HCT116 (cell line): ENCODE measurements around the gene ELFN2. TPM values are rescaled to one million over a fixed set of nuclear protein-coding genes. Genes with fewer than 3 reads are reported as not detected.

ENCODE experiments used
- ATAC-seq: fragments of 200-7000 bp; cut with Tn5 transposase; 2 replicates; pipeline ENCODE4 v1.9.1; 2020; ENCODE audit warnings: mild to moderate bottlenecking, moderate library complexity
- BruUV-seq: library from RNA; stranded (reverse); fragments of 400-500 nt; replicated peaks from 2 replicates; lab custom pipeline; 2021; lab: Mats Ljungman, UMichigan
- CTCF ChIA-PET: fragments of 300-600 bp; sonication (Branson Sonifier 250); formaldehyde crosslinking; loops from one replicate; lab custom pipeline; 2021; ENCODE audit warnings: antibody characterized with exemption; lab: Charles Lee
- POLR2A ChIA-PET: fragments of 300-600, 350-600 bp; sonication (Branson Sonifier 250); formaldehyde crosslinking; loops from one replicate; lab custom pipeline; 2021; ENCODE audit warnings: antibody characterized with exemption; lab: Charles Lee
- RAD21 ChIA-PET, 2 experiments: fragments of 300-600 bp; sonication (Branson Sonifier 250); formaldehyde crosslinking; loops; one replicate each; lab custom pipeline; 2023; ENCODE audit warnings: low total read pairs in 2 of 2; ENCODE audit not compliant: uncharacterized antibody in 2 of 2, unreplicated experiment in 2 of 2, low non-redundant PET in 1 of 2; lab: Charles Lee
- DNase-seq: peaks from one replicate; pipeline ENCODE4 v3.0.0-alpha.2; 2010; ENCODE audit warnings: low read depth, low spot score
- H2AFZ ChIP-seq: fragments of 200-600 bp; shearing (Covaris generic), sonication (generic); 2 replicates; pipeline ENCODE4 v1.6.1; 2017; ENCODE audit warnings: low read depth, mixed run types, mixed read lengths, antibody characterized with exemption, low read length; ENCODE audit not compliant: poor library complexity, severe bottlenecking
- H3K27ac ChIP-seq: 2 replicates; pipeline ENCODE4 v1.5.1; 2012; ENCODE audit warnings: low read depth, low read length
- H3K27me3 ChIP-seq: fragments of 200-600 bp; sonication (generic); 2 replicates; pipeline ENCODE4 v1.6.1; 2016; ENCODE audit warnings: mixed run types, low read length, mixed read lengths; ENCODE audit not compliant: insufficient read depth
- H3K36me3 ChIP-seq, 2 experiments: fragments of 200-500 bp in 1 of 2; fragments of 200-600 bp in 1 of 2; sonication (Bioruptor generic) in 1 of 2; sonication (generic) in 1 of 2; 2 replicates each; pipeline versions ENCODE4 v1.5.1 to v1.6.1; 2014 to 2016; ENCODE audit warnings: low read length in 2 of 2, inconsistent platforms in 1 of 2, mixed read lengths in 1 of 2, mixed run types in 1 of 2; ENCODE audit not compliant: insufficient read depth in 2 of 2, control insufficient read depth in 1 of 2
- H3K4me1 ChIP-seq, 2 experiments: fragments of 200-600 bp in 1 of 2; sonication (generic) in 1 of 2; 2 replicates each; pipeline versions ENCODE4 v1.5.1 to v1.6.1; 2012 to 2017; ENCODE audit warnings: low read length in 2 of 2, inconsistent platforms in 1 of 2, mild to moderate bottlenecking in 1 of 2, mixed read lengths in 1 of 2, mixed run types in 1 of 2, moderate library complexity in 1 of 2; ENCODE audit not compliant: insufficient read depth in 2 of 2, control insufficient read depth in 1 of 2
- H3K4me2 ChIP-seq: fragments of 200-600 bp; sonication (generic); 2 replicates; pipeline ENCODE4 v1.6.1; 2017; ENCODE audit warnings: mixed run types, low read length, mixed read lengths
- H3K4me3 ChIP-seq, 2 experiments: fragments of 200-600 bp in 1 of 2; sonication (generic) in 1 of 2; replicated peaks in 1 of 2; 2 replicates each; pipeline ENCODE4 v1.5.1; 2011 to 2016; ENCODE audit warnings: low read length in 2 of 2, control low read depth in 1 of 2, low read depth in 1 of 2, mild to moderate bottlenecking in 1 of 2, mixed read lengths in 1 of 2, mixed run types in 1 of 2
- H3K79me2 ChIP-seq: fragments of 200-600 bp; sonication (generic); 2 replicates; pipeline ENCODE4 v1.6.1; 2017; ENCODE audit warnings: mild to moderate bottlenecking, mixed run types, low read length, moderate library complexity, mixed read lengths; ENCODE audit not compliant: insufficient read depth
- H3K9ac ChIP-seq: fragments of 200-600 bp; sonication (generic); 2 replicates; pipeline ENCODE4 v1.6.1; 2016; ENCODE audit warnings: low read length, mixed read lengths
- H3K9me2 ChIP-seq: fragments of 200-600 bp; sonication (generic), shearing (Covaris generic); 2 replicates; pipeline ENCODE4 v1.6.1; 2017; ENCODE audit warnings: mixed run types, mild to moderate bottlenecking, moderate library complexity; ENCODE audit not compliant: insufficient read depth
- H3K9me3 ChIP-seq, 2 experiments: fragments of 200-500 bp in 1 of 2; fragments of 200-600 bp in 1 of 2; sonication (Bioruptor generic) in 1 of 2; sonication (generic) in 1 of 2; 2 replicates each; pipeline ENCODE4 v1.6.1; 2014 to 2017; ENCODE audit warnings: low read length in 2 of 2, mixed read lengths in 2 of 2, inconsistent platforms in 1 of 2, low read depth in 1 of 2, mild to moderate bottlenecking in 1 of 2, mixed run types in 1 of 2, moderate library complexity in 1 of 2; ENCODE audit not compliant: control insufficient read depth in 1 of 2, insufficient read depth in 1 of 2
- H4K20me1 ChIP-seq: fragments of 200-600 bp; sonication (generic), shearing (Covaris generic); 2 replicates; pipeline ENCODE4 v1.6.1; 2017; ENCODE audit warnings: mixed run types, mild to moderate bottlenecking, moderate library complexity; ENCODE audit not compliant: insufficient read depth
- CBX3 ChIP-seq: IDR thresholded peaks from 2 replicates; pipeline ENCODE4 v1.6.1; 2012; ENCODE audit warnings: low read depth
- EGR1 ChIP-seq: IDR thresholded peaks from 2 replicates; pipeline ENCODE4 v1.6.1; 2012; ENCODE audit warnings: low read depth
- ELF1 ChIP-seq: IDR thresholded peaks from 2 replicates; pipeline ENCODE4 v1.6.1; 2012; ENCODE audit warnings: low read depth, borderline replicate concordance
- EZH2phosphoT487 ChIP-seq: fragments of 200-600 bp; IDR thresholded peaks from 2 replicates; pipeline ENCODE4 v1.6.1; 2018; ENCODE audit warnings: antibody characterized with exemption, borderline replicate concordance
- JUND ChIP-seq: IDR thresholded peaks from 2 replicates; pipeline ENCODE4 v1.6.1; 2012
- POLR2A ChIP-seq: IDR thresholded peaks from 2 replicates; pipeline ENCODE4 v1.7.0; 2011; ENCODE audit warnings: borderline replicate concordance; ENCODE audit not compliant: insufficient read depth, insufficient read length; ENCODE audit errors: extremely low read depth
- POLR2AphosphoS5 ChIP-seq: IDR thresholded peaks from 2 replicates; pipeline ENCODE4 v1.6.1; 2011; ENCODE audit warnings: mild to moderate bottlenecking, low read depth, low read length, moderate library complexity
- RAD21 ChIP-seq: IDR thresholded peaks from 2 replicates; pipeline ENCODE4 v1.6.1; 2012; ENCODE audit warnings: low read depth, mild to moderate bottlenecking
- SIN3A ChIP-seq: IDR thresholded peaks from 2 replicates; pipeline ENCODE4 v1.6.1; 2012; ENCODE audit warnings: low read depth
- SP1 ChIP-seq: IDR thresholded peaks from 2 replicates; pipeline ENCODE4 v1.6.1; 2012; ENCODE audit warnings: low read depth
- SRF ChIP-seq: IDR thresholded peaks from 2 replicates; pipeline ENCODE4 v1.6.1; 2012; ENCODE audit warnings: low read depth
- TCF7L2 ChIP-seq: IDR thresholded peaks from 2 replicates; pipeline ENCODE4 v1.7.0; 2011; ENCODE audit warnings: borderline replicate concordance, inconsistent platforms; ENCODE audit not compliant: insufficient read depth, insufficient read length; ENCODE audit errors: extremely low read depth
- YY1 ChIP-seq: IDR thresholded peaks from 2 replicates; pipeline ENCODE4 v1.6.1; 2011; ENCODE audit warnings: low read length, low read depth, moderate library complexity, mild to moderate bottlenecking; ENCODE audit not compliant: insufficient replicate concordance; ENCODE audit errors: extremely low read depth
- ZFX ChIP-seq: fragments of 450-650 bp; IDR thresholded peaks from 2 replicates; pipeline ENCODE4 v1.6.1; 2017
- ZNF274 ChIP-seq: fragments of 200-500 bp; sonication (Bioruptor generic); IDR thresholded peaks from 2 replicates; pipeline ENCODE4 v1.6.1; 2014; ENCODE audit warnings: mild to moderate bottlenecking, low read depth, low read length, inconsistent platforms
- intact Hi-C: fragments of 100-400 bp; cut with micrococcal nuclease; formaldehyde crosslinking; loops from 2 replicates; pipeline ENCODE4 v1.10.0; 2022
- total RNA-seq: library from RNA; stranded (reverse); gene quantifications from one replicate; pipeline ENCODE4 v1.2.1, GENCODE V29; 2021; ENCODE audit not compliant: unreplicated experiment
- TF ChIP-seq, protein P1 (sequence below), 3 experiments: fragments of 200-600 bp in 1 of 3; sonication (generic) in 1 of 3; IDR thresholded peaks in 2 of 3; conservative IDR thresholded peaks in 1 of 3; 2 replicates each; pipeline ENCODE4 v1.5.1; 2012 to 2017; ENCODE audit warnings: low read depth in 2 of 3, low read length in 2 of 3, antibody characterized with exemption in 1 of 3, borderline replicate concordance in 1 of 3, control low read depth in 1 of 3, mild to moderate bottlenecking in 1 of 3, mixed read lengths in 1 of 3, mixed run types in 1 of 3, moderate library complexity in 1 of 3; ENCODE audit not compliant: insufficient read depth in 1 of 3
- TF ChIP-seq, protein P2 (sequence below): IDR thresholded peaks from 2 replicates; pipeline ENCODE4 v1.6.1; 2012; ENCODE audit warnings: low read depth
- TF ChIP-seq, protein P3 (sequence below): IDR thresholded peaks from 2 replicates; pipeline ENCODE4 v1.6.1; 2012
- TF ChIP-seq, protein P4 (sequence below): IDR thresholded peaks from 2 replicates; pipeline ENCODE4 v1.6.1; 2011; ENCODE audit warnings: mild to moderate bottlenecking, low read length, moderate library complexity; ENCODE audit not compliant: insufficient replicate concordance; ENCODE audit errors: extremely low read depth

Gene ELFN2
- total RNA-seq, 1 experiment from 2014 or later, result 45.4 TPM

DNA sequence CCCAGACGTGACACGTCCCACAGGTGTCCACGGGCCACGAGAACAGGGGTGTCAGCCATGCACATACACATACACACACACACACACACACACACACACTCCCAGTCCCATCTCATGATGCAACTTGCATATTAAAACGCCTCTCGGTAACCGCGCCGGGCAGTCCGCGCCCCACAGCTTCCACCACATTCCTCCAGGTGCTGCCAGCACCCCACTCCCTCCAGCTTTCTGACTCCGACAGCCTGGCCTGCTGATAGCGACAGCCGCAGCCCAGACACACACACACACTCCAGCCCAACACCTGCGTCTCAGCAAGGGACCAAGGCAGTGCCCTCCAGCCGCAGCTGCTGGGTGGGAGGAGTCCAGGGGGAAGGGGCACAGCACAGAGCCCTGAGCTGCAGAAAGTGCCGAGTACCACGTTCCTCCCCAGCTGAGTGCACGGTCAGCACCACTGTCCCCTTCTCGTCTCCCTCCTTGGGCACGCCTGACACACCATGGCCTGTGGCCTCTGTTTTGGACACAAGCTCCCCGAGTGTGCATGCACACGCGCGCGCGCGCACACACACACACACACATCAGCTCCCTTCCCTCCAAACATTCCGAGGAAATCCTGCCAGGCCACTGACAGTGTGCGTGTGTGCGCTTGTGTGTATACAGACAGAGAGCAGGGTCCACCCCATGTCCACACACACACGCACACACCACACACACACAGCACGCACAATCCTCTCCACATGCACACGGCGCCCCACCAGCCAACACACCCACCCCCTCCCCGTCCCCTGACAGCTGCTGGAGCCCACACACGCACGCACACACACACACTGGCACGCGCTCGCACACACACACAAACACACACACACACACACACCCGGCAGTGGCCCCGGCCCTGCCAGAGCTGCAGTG lies 1.2 kb downstream of the ELFN2 start:
- intact Hi-C loops, result no loop called here
- Histone ChIP-seq H3K27ac (peak overlapping the region; percentile 95), H3K4me2 (peak overlapping the region; percentile 93), H3K9me2 (no peaks in the 10 kb centered on the region), H3K9ac (peak overlapping the region; percentile 85), H2AFZ (no peak overlapping the region), H4K20me1 (no peaks in the 10 kb centered on the region), H3K79me2 (peaks cover 70% of the 10 kb centered on the region), H3K27me3 (no peaks in the 10 kb centered on the region), H3K9me3 (no peaks in the 10 kb centered on the region), H3K4me3 (peak overlapping the region; percentile 70 to 87), H3K36me3 (no peaks in the 10 kb centered on the region; a peak in 1 of 4 replicates), H3K4me1 (peaks cover 25 to 73% of the 10 kb centered on the region in 2 experiments)
- ChIA-PET POLR2A (interaction anchor here (1.1 kb wide), 1 partner anchor 29 kb away, joined by 3 read pairs; no protein-coding TSS in a partner anchor), CTCF (no interaction called here), RAD21 (interaction anchor here in 1 of 2 experiments (0.7 kb wide), 1 partner anchor 17 kb away, joined by 3 read pairs; no protein-coding TSS in a partner anchor)
- no TSS peak for BruUV-seq
- TF ChIP-seq POLR2A, result no peak
- no peak for TF ChIP-seq ZNF274
- TF ChIP-seq SRF, result no peak
- TF ChIP-seq POLR2AphosphoS5, result no peak
- no peak for TF ChIP-seq RAD21
- TF ChIP-seq, protein P1, sequence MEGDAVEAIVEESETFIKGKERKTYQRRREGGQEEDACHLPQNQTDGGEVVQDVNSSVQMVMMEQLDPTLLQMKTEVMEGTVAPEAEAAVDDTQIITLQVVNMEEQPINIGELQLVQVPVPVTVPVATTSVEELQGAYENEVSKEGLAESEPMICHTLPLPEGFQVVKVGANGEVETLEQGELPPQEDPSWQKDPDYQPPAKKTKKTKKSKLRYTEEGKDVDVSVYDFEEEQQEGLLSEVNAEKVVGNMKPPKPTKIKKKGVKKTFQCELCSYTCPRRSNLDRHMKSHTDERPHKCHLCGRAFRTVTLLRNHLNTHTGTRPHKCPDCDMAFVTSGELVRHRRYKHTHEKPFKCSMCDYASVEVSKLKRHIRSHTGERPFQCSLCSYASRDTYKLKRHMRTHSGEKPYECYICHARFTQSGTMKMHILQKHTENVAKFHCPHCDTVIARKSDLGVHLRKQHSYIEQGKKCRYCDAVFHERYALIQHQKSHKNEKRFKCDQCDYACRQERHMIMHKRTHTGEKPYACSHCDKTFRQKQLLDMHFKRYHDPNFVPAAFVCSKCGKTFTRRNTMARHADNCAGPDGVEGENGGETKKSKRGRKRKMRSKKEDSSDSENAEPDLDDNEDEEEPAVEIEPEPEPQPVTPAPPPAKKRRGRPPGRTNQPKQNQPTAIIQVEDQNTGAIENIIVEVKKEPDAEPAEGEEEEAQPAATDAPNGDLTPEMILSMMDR (IDR thresholded peaks at IDR 0.05 in 2 of 3, conservative IDR thresholded peaks at IDR 0.05 in 1 of 3; ENCODE audit: borderline replicate concordance in 1 of 3, insufficient read depth in 1 of 3, low read depth in 2 of 3, low read length in 2 of 3), result no peak
- no peak for TF ChIP-seq ZFX
- TF ChIP-seq ELF1, result no peak
- no peak for TF ChIP-seq SP1
- no peak for TF ChIP-seq CBX3
- TF ChIP-seq, protein P2, sequence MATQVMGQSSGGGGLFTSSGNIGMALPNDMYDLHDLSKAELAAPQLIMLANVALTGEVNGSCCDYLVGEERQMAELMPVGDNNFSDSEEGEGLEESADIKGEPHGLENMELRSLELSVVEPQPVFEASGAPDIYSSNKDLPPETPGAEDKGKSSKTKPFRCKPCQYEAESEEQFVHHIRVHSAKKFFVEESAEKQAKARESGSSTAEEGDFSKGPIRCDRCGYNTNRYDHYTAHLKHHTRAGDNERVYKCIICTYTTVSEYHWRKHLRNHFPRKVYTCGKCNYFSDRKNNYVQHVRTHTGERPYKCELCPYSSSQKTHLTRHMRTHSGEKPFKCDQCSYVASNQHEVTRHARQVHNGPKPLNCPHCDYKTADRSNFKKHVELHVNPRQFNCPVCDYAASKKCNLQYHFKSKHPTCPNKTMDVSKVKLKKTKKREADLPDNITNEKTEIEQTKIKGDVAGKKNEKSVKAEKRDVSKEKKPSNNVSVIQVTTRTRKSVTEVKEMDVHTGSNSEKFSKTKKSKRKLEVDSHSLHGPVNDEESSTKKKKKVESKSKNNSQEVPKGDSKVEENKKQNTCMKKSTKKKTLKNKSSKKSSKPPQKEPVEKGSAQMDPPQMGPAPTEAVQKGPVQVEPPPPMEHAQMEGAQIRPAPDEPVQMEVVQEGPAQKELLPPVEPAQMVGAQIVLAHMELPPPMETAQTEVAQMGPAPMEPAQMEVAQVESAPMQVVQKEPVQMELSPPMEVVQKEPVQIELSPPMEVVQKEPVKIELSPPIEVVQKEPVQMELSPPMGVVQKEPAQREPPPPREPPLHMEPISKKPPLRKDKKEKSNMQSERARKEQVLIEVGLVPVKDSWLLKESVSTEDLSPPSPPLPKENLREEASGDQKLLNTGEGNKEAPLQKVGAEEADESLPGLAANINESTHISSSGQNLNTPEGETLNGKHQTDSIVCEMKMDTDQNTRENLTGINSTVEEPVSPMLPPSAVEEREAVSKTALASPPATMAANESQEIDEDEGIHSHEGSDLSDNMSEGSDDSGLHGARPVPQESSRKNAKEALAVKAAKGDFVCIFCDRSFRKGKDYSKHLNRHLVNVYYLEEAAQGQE, result no peak
- no peak for TF ChIP-seq YY1
- TF ChIP-seq TCF7L2, result no peak
- TF ChIP-seq, protein P3, sequence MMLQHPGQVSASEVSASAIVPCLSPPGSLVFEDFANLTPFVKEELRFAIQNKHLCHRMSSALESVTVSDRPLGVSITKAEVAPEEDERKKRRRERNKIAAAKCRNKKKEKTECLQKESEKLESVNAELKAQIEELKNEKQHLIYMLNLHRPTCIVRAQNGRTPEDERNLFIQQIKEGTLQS, result no peak
- TF ChIP-seq EGR1, result no peak
- no peak for TF ChIP-seq JUND
- TF ChIP-seq EZH2phosphoT487, result no peak
- TF ChIP-seq, protein P4, sequence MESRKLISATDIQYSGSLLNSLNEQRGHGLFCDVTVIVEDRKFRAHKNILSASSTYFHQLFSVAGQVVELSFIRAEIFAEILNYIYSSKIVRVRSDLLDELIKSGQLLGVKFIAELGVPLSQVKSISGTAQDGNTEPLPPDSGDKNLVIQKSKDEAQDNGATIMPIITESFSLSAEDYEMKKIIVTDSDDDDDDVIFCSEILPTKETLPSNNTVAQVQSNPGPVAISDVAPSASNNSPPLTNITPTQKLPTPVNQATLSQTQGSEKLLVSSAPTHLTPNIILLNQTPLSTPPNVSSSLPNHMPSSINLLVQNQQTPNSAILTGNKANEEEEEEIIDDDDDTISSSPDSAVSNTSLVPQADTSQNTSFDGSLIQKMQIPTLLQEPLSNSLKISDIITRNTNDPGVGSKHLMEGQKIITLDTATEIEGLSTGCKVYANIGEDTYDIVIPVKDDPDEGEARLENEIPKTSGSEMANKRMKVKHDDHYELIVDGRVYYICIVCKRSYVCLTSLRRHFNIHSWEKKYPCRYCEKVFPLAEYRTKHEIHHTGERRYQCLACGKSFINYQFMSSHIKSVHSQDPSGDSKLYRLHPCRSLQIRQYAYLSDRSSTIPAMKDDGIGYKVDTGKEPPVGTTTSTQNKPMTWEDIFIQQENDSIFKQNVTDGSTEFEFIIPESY, result no peak
- no peak for TF ChIP-seq SIN3A
- no peak for DNase-seq
- ATAC-seq, result no peak
